ENCODE data around the gene GSE1.

The GSE1 gene

DNA sequence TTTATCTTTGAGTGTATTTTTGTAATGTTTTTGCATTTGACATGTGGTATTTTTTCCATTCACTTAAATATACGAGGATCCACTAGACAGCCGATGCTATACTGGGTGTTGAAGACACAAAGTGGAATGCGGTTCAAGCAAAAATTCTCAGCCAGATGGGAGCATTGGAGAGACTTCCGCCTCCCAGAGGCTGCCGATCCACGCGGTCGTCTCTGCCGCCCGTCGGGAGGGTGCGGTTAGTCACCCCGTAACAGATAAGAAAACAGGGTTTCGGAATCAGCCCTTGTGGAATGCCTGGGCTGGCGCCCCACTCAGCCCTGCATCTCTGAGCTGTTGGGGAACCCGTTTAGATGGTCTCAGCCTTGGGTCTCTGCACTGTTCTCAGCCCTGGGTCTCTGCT, 7.3 kb downstream of the GSE1 start:
- DNase-seq (ENCODE audit: low read depth): no peak

DNA sequence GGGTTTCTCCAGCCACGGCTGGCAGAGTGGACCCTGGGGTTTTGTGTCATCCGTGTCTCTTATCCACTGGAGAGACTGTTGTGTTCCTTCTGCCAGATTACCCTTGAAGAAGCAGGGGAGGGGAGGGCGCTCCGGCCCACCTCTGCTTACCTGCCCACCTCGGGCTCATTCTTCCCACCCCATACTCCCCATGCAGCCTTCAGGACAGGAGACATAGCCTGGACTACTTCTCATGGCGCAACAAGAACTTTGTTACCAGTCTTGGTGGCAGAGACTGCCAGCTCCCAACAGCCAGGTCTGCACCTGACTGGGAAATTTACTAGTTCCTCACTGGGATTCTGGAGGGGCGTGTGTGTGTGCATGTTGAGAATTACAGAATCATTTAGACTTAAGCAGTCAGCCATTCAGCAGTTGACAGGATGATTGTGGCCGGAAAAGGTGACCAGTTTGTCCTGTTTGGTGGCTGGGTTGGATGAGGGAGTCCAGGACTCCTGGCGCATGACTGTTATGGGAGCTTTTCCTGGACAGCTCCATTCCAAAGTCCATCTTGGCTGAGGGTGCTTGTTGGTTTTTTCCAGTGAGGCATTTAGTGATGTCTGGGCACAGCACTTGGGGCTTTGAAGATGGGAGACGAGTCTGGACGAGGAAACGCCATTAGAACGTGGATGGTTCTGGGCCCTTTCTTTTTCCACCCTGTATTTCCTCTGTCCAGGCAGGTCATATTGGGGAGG, 8.7 kb downstream of the GSE1 start:
- DNase-seq (ENCODE audit: low read depth): no peak

DNA sequence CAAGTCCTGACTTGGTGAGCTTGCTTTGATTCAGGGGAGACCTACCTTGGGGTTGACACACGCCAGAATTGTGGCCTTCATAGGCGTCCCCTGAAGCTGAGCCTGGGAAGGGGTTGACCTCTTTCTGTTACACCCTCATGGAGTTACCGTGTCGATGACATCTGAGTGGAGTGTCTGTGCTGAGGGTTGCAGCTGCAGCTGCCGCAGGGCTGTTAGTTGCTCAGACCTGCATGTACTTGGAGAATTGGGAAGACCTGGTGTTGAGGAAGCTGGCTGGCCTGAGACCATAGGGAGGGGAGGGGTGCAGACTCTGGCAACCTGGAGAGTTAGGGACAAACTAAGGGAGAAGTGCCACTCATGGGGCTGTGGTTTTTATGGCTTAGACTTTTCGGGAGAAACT, 9.6 kb downstream of the GSE1 start:
- no peak for DNase-seq (ENCODE audit: low read depth)

GRCh38 chr16:85623250-85623649, 10.1 kb downstream of the GSE1 start:
- no peak for DNase-seq (ENCODE audit: low read depth)

- no peak for DNase-seq (ENCODE audit: low read depth)
These were observed 11.0 kb downstream of the GSE1 start for GRCh38 chr16:85623997-85624601.

DNA sequence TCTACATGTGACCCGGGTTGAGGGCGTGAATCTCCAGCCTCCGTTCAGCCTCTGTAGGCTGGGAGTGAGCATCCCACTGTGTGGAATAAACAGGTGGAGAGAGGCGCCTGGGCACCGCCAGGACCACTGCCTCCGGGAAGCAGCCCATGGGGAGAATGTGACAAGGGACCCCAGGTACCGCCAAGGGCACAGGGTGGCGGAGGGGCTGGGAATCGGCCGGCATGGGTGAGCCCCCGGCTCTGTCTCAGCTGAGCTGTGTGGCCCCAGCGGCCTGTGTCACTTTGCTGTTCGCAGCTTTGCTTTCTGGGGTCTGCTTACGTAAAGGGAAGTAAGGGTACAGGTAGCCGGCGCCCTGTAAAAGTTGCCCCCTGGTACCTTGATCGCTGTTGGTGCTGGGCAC, 11.5 kb downstream of the GSE1 start:
- DNase-seq (ENCODE audit: low read depth): no peak

GRCh38 chr16:85625053-85625452, 11.9 kb downstream of the GSE1 start:
- no peak for DNase-seq (ENCODE audit: low read depth)

GRCh38 chr16:85625485-85626117, 12.5 kb downstream of the GSE1 start:
- DNase-seq (ENCODE audit: low read depth): no peak

DNA sequence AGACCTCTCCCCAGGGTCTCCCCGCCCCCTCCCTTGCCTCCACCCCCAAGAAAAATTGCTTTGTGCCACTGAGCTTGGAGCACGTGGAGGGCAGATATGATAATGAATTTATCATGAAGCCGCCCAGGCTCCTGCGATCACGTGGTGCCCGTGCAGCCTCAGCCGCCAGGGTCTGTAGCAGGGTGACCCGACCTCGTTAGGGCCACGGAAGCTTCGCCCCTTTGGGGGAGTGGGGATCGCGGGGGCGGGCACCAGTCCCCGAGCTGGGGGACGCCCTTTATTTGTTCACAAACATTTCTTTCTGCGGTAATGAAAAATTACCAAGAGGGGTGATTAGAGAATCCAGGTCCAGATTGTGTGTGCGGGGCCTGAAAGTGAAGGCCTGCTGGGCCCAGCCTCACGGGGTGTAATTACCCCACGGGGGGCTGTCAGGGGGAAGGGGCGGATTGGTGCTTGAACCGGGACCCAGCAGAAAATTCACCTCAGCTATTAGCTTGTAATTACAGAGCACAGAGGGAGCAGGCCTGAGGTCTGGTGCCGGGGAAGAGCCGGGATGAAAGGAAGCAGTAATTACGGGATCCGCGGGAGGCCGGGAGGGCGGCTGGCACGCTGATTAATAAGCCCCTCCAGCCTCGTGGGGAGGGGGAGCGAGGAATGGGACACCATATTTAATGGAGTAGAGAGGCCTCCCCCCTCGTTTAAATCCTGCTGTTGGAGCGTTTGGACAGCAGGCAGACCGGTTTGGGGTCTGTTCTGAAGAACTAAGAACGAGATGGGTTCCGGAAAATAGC, 13.3 kb downstream of the GSE1 start:
- no peak for DNase-seq (ENCODE audit: low read depth)

DNA sequence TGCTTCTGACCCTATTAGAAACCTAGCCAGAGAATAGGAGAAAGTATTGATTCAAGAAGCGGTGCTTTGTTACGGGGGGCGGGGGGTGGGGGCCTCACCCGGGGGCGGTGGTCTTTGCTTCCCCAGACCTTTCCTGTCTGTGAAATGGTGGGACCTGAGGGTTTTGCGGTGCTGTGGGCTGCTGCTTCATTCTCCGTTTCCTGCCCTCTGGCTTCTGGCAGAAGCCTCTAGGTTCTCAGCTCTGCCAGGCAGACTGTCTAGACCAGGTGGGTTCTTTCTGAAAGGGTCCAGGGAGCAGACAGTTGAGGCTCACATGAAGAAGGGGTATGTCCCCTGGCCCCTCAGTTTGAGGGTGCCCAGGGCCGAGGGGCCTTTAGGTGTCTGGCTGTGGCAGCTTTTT, 14.0 kb downstream of the GSE1 start:
- DNase-seq (ENCODE audit: low read depth): no peak

- no peak for DNase-seq (ENCODE audit: low read depth)
These were observed 14.6 kb downstream of the GSE1 start for GRCh38 chr16:85627526-85628264.

- no peak for DNase-seq (ENCODE audit: low read depth)
These were observed 15.1 kb downstream of the GSE1 start for GRCh38 chr16:85628265-85628556.

DNA sequence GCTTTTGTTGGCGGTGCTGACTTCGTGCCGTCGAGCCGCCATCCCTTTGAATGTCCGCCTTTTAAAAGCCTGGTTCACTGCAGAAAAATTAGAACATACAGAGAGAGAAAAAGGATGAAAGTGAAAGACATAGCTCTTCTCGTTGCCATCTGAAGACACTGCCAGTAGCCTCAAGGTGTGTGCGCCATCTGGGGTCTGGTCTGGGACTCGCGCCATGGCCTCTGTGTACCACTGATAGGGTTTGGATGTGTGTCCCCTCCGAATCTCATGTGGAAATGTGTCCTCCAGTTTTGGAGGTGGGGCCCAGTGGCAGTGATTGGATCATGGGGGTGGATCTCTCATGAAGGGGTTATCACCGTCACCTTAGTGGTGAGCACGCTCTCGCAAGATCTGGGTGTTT, 15.5 kb downstream of the GSE1 start:
- no peak for DNase-seq (ENCODE audit: low read depth)

DNA sequence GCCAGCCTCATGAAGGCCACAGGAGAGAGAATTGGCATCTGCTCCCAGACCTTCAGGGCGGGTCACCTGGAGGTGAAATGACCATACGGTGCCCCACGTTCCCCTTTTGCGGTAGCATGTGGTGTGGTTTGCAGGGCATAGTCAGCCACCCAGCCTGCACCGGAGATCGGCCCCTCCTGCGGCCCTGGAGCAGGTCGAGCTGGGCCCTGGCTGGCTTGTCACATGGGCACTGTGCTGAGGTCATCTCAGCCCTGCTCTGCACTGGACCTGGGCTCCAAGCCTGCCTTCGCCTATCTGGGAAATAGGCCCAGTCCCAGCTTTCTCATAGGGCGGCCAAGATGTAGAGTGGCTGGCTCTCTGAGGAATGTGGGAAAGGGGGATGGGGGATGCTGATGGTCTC, 16.2 kb downstream of the GSE1 start:
- DNase-seq (ENCODE audit: low read depth): no peak

DNA sequence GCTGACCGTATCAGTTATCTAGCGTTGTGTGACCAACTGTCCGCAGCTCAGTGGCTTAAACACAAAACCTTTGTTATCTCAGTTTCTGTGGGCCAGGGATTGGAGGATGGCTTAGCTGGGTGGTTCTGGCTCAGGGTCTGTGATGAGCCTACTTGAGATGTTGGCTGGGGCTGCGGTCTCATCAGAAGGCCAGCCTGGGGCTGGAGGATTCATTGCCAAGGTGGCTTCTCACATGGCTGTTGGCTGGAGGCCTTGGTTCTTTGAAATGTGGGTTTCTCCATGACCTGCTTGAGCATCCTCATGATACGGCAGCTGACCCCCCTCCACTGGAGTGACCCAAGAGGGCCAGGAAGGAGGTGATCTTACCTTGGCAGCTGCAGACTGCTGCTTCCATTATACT, 16.7 kb downstream of the GSE1 start:
- no peak for DNase-seq (ENCODE audit: low read depth)

DNA sequence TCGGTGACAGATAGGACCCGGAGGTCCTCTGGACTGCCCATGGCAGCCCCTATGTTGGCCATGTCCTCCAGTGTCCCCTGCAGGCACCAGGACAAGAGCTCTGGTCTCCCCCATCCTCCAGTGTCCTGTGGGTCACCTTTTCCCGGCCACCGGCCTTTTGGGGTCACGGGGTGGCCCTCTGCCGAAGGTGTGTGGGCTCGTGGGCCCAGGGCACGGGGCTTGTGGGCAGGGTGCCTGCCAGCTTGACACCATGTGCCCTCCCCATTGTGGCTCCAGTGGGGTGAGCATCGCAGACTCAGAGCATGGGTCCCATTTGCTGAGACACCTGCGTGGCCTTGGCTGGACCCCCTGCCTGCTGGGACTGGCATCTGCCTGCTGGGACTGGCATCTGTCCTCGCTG, 18.1 kb downstream of the GSE1 start:
- no peak for DNase-seq (ENCODE audit: low read depth)

DNA sequence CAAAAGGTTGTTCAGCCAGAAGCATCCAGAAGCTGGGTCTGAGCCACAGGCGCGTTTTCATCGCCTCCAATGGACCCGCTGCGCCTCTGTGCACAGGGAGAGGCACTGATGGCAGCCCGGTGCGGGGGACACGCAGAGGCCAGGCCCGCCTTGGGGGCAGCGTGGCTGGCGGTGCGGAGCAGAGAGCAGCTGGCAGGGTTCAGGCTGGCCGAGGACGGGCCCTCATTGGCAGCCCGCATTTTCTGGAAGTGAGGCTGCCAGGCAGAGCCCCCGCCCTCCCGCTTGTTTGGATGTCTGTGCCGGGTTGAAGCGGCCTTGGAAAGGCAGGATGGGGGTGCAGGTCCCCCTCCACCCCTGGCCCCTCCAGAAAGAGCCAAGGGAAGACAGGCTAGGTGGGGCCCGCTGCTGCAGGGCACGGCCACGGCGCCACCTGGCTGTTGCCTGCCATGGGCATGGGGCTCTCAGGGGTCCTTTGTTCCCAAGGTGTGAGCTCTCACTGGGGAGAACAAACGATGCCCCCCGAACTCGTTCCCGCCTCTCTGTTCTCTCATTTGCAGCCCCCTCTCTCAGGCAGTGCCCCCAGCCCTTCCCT, 18.8 kb downstream of the GSE1 start:
- no peak for DNase-seq (ENCODE audit: low read depth)

DNA sequence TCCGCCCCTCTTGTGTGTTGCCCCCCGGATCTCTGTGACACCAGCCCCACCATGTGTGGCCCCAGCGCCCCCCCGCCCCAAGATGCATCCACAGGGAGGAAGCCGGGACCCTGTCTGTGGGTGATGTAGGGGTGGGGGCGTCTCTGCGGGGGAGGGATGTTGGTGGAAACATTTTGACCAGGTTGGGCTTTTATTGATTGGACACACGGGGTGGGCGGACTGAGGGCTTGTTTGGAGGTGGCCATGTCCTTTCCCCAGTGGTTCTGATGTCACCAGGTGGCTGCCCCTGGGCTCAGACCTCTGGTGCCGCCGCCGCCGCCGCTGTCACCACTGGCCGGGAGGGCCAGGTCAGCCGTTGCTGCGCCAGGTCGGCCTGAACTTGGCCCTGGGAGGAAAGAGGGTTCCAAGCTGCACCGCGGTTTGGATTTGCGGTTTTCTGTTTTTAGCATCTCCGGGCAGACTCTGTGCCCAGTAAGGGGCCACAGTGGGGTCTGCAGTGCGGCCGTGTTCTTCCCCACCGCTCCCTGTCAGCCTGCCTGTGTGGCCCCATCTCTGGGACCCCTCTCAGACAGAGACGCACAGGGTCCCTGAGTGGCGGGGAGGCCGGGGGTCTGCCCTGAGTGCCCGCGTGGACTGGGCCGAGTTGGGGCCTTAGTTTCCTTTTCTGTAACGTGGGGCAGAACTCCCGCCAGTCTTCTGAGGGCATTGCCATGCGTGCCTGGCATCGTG, 19.8 kb downstream of the GSE1 start:
- DNase-seq (ENCODE audit: low read depth): no peak

- DNase-seq (ENCODE audit: low read depth): no peak
These were observed 20.3 kb downstream of the GSE1 start for GRCh38 chr16:85633438-85633743.

- no peak for DNase-seq (ENCODE audit: low read depth)
These were observed 20.8 kb downstream of the GSE1 start for GRCh38 chr16:85633888-85634287.

DNA sequence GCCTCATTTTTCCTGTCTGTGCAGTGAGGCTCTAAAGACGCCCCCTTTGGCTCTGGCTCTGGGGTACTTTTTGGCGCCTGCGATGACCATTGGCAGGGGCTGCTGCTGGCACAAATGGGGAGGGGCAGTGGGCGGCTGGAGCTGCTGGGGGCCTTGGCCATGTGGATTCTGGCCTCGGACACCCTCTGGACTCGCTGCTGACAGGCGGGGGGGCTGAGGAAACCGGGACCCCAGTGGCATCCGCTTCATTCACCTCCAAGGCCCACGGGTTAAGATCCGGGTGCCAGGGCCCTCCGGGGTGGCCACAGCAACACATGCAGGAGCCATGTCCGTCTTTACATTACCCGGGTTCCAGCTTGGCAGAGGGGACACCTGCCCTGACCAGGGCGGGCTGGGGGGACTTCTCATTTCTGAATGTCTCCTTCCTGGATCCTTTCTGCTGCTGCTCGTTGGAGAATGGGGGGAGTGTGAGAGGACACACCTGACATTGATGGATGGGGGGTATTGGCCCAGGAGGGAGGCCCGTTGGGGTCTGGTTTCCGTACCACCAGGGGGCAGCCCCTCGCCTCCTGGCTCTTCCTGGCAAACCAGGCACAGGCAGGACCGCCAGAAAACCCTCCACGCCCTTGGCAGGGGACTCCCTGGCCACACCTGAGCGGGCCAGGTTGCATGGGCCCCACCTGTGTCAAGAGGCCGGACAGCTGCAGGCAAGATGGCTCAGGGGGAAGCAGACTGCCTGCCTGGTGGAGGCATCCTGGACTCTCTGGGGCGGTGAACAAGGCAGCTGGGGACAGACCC, 21.8 kb downstream of the GSE1 start:
- no peak for DNase-seq (ENCODE audit: low read depth)
